NB4 (cell line): Measurements from ENCODE around the gene GPX7.

Source experiments
- DNase-seq: peaks from one replicate; pipeline ENCODE4 v3.0.0; 2010; ENCODE audit warnings: low read depth
- H3K4me3 ChIP-seq: one replicate; pipeline ENCODE4 v1.5.1; 2011; ENCODE audit warnings: mild to moderate bottlenecking, low read depth, low read length, moderate library complexity
- MYC ChIP-seq: IDR thresholded peaks from 2 replicates; pipeline ENCODE4 v1.6.1; 2011; ENCODE audit warnings: low read depth, low read length
- POLR2A ChIP-seq: IDR thresholded peaks from 2 replicates; pipeline ENCODE4 v1.6.1; 2011; ENCODE audit warnings: mild to moderate bottlenecking; ENCODE audit not compliant: insufficient read length; ENCODE audit errors: extremely low read depth
- TF ChIP-seq, protein P1 (sequence below): IDR thresholded peaks from one replicate; pipeline ENCODE4 v1.5.1; 2012; ENCODE audit warnings: low read depth, low read length
- TF ChIP-seq, protein P2 (sequence below): IDR thresholded peaks from 2 replicates; pipeline ENCODE4 v1.6.1; 2011; ENCODE audit warnings: low read depth, low read length

Gene GPX7

DNA sequence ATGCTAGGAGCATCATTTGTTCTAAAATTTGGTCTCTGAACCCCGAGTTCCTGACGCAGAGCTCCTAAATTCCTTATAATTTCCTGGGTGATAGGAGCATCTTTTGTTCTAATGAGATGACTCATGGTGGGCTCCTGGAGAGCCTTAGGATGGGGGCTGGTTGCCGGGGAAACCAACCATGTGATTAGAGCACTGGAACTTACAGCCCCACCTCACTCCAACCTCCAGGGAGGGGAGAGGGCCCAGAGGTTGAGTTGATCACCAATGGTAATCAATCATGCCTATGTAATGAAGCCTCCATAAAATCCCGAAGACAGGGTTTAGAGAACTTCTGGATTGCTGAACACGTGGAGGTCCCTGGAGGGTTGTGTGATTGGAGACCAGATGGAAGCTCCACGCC is 38.5 kb downstream of the GPX7 start:
- no peak for DNase-seq
- H3K4me3 ChIP-seq, result no peak overlapping the region
- TF ChIP-seq POLR2A, result no peak

DNA sequence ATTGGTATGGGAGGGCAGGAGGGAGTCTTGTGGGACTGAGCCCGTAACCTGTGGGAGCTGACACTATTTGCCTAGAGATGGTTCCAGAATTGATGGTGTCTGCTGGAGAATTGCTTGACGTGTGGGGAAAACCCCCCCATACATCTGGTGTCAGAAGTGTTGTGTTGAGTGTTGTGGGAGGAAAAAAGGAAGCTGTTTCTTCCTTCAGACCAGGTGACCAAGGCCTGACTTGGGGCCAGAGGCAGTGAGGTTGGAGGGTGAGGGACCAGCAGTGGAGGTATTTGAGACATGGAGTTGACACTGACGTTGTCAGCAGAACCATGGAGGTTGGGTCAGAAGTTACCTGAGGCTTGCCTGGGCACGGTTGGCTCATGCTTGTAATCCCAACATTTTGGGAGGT is 39.1 kb downstream of the GPX7 start:
- TF ChIP-seq MYC, result no peak
- no peak for TF ChIP-seq POLR2A
- TF ChIP-seq, protein P1, sequence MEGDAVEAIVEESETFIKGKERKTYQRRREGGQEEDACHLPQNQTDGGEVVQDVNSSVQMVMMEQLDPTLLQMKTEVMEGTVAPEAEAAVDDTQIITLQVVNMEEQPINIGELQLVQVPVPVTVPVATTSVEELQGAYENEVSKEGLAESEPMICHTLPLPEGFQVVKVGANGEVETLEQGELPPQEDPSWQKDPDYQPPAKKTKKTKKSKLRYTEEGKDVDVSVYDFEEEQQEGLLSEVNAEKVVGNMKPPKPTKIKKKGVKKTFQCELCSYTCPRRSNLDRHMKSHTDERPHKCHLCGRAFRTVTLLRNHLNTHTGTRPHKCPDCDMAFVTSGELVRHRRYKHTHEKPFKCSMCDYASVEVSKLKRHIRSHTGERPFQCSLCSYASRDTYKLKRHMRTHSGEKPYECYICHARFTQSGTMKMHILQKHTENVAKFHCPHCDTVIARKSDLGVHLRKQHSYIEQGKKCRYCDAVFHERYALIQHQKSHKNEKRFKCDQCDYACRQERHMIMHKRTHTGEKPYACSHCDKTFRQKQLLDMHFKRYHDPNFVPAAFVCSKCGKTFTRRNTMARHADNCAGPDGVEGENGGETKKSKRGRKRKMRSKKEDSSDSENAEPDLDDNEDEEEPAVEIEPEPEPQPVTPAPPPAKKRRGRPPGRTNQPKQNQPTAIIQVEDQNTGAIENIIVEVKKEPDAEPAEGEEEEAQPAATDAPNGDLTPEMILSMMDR, result no peak
- TF ChIP-seq, protein P2, sequence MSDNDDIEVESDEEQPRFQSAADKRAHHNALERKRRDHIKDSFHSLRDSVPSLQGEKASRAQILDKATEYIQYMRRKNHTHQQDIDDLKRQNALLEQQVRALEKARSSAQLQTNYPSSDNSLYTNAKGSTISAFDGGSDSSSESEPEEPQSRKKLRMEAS, result no peak
- peak; percentile 30 for DNase-seq
- H3K4me3 ChIP-seq, result no peak overlapping the region

DNA sequence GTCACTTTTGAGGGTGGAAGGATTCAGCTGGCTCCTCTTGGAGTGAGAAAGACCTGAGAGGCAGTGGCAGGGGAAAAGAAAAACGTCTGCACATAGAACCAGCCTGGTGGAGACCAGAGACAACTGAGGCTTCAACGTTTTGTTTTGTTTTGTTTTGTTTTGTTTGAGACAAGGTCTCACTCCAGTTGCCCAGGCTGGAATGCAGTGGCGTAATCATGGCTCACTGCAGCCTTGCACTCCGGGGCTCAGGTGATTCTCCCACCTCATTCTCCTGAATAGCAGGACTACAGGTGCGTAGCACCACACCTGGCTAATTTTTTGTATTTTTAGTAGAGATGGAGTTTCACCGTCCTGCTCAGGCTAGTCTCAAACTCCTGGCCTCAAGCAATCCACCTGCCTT is 43.1 kb downstream of the GPX7 start:
- TF ChIP-seq POLR2A, result no peak
- TF ChIP-seq MYC, result no peak
- TF ChIP-seq, protein P1, result no peak
- TF ChIP-seq, protein P2, result no peak
- DNase-seq, result no peak
- H3K4me3 ChIP-seq, result no peak overlapping the region

DNA sequence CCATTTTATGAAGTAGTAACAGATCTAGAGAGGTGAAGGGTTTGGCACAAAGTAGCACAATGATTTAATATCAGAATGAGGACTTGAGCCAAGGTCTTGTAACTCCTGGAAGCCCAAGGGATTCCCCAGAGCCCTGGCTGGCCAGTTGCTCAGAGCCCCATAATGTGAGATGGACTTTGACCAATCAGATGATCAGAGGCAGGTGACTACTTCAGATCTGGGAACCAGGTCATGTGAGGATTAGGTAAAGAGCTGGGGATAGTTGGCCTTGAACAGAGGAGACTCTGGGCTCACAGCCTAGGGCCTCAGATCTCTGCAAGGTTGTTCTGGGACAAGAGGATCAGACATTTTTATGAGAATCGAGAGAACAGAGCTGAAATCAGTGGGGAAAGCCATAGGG is 49.7 kb downstream of the GPX7 start:
- TF ChIP-seq, protein P1, result no peak
- no peak for TF ChIP-seq POLR2A
- no peak for TF ChIP-seq MYC
- TF ChIP-seq, protein P2, result no peak
- H3K4me3 ChIP-seq, result no peak overlapping the region
- DNase-seq, result no peak

DNA sequence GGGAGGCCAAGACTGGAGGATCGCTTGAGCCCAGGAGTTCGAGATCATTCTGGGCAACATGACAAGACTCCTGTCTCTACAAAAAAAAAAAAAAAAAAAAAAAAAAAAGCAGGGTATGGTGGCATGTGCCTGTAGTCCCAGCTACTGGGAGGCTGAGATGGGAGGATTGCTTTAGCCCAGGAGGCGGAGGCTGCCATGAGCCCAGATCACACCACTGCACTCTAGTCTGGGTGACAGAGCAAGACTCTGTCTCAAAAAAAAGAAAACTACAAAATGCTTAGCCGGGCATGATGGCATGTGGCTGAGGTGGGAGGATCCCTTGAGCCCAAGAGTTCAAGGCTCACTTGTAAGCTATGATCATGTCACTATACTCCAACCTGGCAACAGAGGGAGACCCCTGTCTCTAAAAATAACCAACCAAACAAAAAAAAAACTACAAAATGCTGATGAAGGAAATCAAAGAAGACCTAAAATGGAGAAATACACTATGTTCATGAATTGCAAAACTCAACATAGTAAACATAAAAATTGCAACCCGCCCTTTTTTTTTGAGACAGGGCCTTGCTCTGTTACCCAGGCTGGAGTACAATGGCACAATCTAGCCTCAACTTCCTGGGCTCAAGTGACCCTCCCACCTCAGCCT is 51.2 kb downstream of the GPX7 start:
- no peak overlapping the region for H3K4me3 ChIP-seq
- DNase-seq, result no peak
- TF ChIP-seq, protein P1, result no peak
- TF ChIP-seq, protein P2, result no peak

DNA sequence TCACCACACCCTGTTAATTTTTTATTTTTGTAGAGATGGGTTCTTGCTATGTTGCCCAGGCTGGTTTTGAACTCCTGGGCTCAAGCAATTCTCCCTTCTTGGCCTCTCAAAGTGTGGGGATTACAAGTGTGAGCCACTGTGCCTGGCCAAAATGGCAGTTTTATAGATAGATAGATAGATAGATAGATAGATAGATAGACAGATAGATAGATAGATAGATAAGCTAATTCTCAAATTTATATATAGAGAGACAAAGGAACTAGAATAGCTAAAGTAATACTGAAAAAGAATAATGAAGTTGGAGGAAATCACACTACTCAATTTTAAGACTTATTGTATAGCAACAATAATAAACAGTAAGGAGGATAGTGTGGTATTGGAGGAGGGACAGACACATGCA is 51.9 kb downstream of the GPX7 start:
- no peak overlapping the region for H3K4me3 ChIP-seq
- TF ChIP-seq, protein P1, result no peak
- TF ChIP-seq POLR2A (no peak), MYC (no peak)
- TF ChIP-seq, protein P2, result no peak
- no peak for DNase-seq
